Heart left ventricle (tissue), 16 donors: ENCODE data around the gene C3orf22. TPM values are rescaled to one million over a fixed set of nuclear protein-coding genes. Genes with fewer than 3 reads are reported as not detected.

Experiments
- ATAC-seq, 4 donors: fragments of 200-7000 bp; cut with Tn5 transposase; one replicate each; pipeline ENCODE4 v1.9.1; 2020 to 2022; ENCODE audit warnings: moderate library complexity in 4 of 4, mild to moderate bottlenecking in 3 of 4, moderate number of reproducible peaks in 1 of 4
- DNase-seq, 5 donors: peaks; one replicate each; pipeline ENCODE4 v3.0.0-alpha.2; 2020
- H3K27ac ChIP-seq, 12 donors: fragments of 200-600 bp; sonication (generic) in 4 of 12; one replicate each; pipeline versions ENCODE4 v1.5.0 to v1.8.0; 2016 to 2022; ENCODE audit warnings: mild to moderate bottlenecking in 2 of 12
- H3K27me3 ChIP-seq, 9 donors: fragments of 200-600 bp; sonication (generic) in 2 of 9; one replicate each; pipeline versions ENCODE4 v1.5.1 to v1.8.0; 2016 to 2022; ENCODE audit warnings: mild to moderate bottlenecking in 3 of 9
- H3K36me3 ChIP-seq, 9 donors: fragments of 200-600 bp; sonication (generic) in 2 of 9; one replicate each; pipeline versions ENCODE4 v1.5.0 to v1.8.0; 2018 to 2022; ENCODE audit warnings: mild to moderate bottlenecking in 2 of 9
- H3K4me1 ChIP-seq, 12 donors: fragments of 200-600 bp; sonication (generic) in 4 of 12; one replicate each; pipeline versions ENCODE4 v1.5.0 to v1.8.0; 2016 to 2022; ENCODE audit warnings: mild to moderate bottlenecking in 3 of 12
- H3K4me3 ChIP-seq, 12 donors: fragments of 200-600 bp; sonication (generic) in 4 of 12; one replicate each; pipeline versions ENCODE4 v1.5.0 to v1.8.0; 2017 to 2022; ENCODE audit warnings: mild to moderate bottlenecking in 9 of 12, moderate library complexity in 4 of 12
- H3K9me3 ChIP-seq, 12 donors: fragments of 200-600 bp; sonication (generic) in 4 of 12; one replicate each; pipeline versions ENCODE4 v1.5.0 to v1.8.0; 2016 to 2022; ENCODE audit warnings: mild to moderate bottlenecking in 1 of 12
- CTCF ChIP-seq, 12 donors: fragments of 200-600 bp; sonication (generic) in 4 of 12; IDR thresholded peaks; one replicate each; pipeline versions ENCODE4 v1.5.0 to v1.8.0; 2018 to 2022; ENCODE audit warnings: antibody characterized with exemption in 12 of 12, mild to moderate bottlenecking in 5 of 12
- POLR2A ChIP-seq, 2 donors: fragments of 450-650 bp; IDR thresholded peaks; one replicate each; pipeline ENCODE4 v1.6.1; 2017; ENCODE audit warnings: antibody characterized with exemption in 2 of 2, mild to moderate bottlenecking in 2 of 2, moderate library complexity in 2 of 2
- whole genome bisulfite sequencing, 4 donors: extraction: QIAGEN DNeasy Blood & Tissue Kit in 2 of 4; methylation state at CpG; one replicate each; pipeline versions ENCODE4 v1.1.5 to v1.1.7; 2013 to 2018; 5-methylcytosine and 5-hydroxymethylcytosine counted together
- intact Hi-C, 10 donors: fragments of 100-400 bp; cut with DNase I; formaldehyde crosslinking; loops; one replicate each; pipeline versions ENCODE4 v1.11.1 to v1.14.2; 2022
- polyA plus RNA-seq, 2 donors: library from polyadenylated mRNA; stranded (reverse); fragments of 200-250 nt; gene quantifications; one replicate each; pipeline ENCODE4 v1.2.3, GENCODE V29; 2013
- total RNA-seq, 9 donors: library from RNA; depleted of rRNA in 2 of 9; stranded (reverse); fragments of >200 nt in 2 of 9; fragmentation: NEBNext Ultra II Directional in 3 of 9; extraction: Animal tissue kit (Norgen Biotek cat#: 25700) in 3 of 9; gene quantifications; one replicate each; pipeline versions ENCODE4 v1.1.0 to v1.2.4, GENCODE V29; 2016 to 2023
- donor health status: ischemic (EF 13 %, LVEDD 7.1; RV severe dilation, severe dysfunction).
- donor health status: healthy with polysubstance abuse.
- donor health status: DM: no; HTN: yes; CAD: no.
- donor health status: DM: no; HTN: no; CAD: no.
- donor health status: ischemic (EF 25% LVEDD 6.9; RV normal size, moderate dysfunction).
- donor health status: ischemic (EF 25% LVEDD 5.7; RV mildly dilated, moderate dysfunction).
- donor health status: healthy.
- donor health status: DM: yes; HTN: yes; CAD: no.
- donor health status: ischemic (EF 35%, LVEDD 5.7; RV mildly dilated, moderate dysfunction).
- donor health status: nonischemic (EF 11% LVEDD 7.7; RV severe dilation, severe dysfunction).
- donor health status: DM: yes; HTN: yes; CAD: no.
- donor health status: PGD.
- donor health status: ischemic (EF 29% LVEDD 5.4; RV normal size, mild dysfunction).
- donor health status: nonischemic (EF 23%, LVEDD 6.1; RV moderate dilation, normal function).

Gene C3orf22
- total and polyA plus RNA-seq, 11 donors, result not detected

- no peaks in the 10 kb centered on the region for H3K9me3 ChIP-seq
- no peak overlapping the region for H3K27ac ChIP-seq
- H3K36me3 ChIP-seq, result no peaks in the 10 kb centered on the region
- H3K4me1 ChIP-seq, result peaks cover 0 to 4% (median 0%) of the 10 kb centered on the region in 12 donors
- intact Hi-C loops, result no loop called here
- peaks cover 0 to 5% (median 0%) of the 10 kb centered on the region in 9 donors for H3K27me3 ChIP-seq
- ATAC-seq, result no peak
- peak in 3 of 5 donors; percentile 7 to 23 (median 18) for DNase-seq
- no peak overlapping the region for H3K4me3 ChIP-seq
- WGBS, 4 donors, result 76 to 88% (median 83%) methylated on average over 3 to 6 of the region's 6 CpGs
- TF ChIP-seq CTCF (IDR thresholded peaks at IDR 0.05) (no peak), POLR2A (IDR thresholded peaks at IDR 0.05) (no peak)
Observed at GRCh38 chr3:126516152-126516935, 42.4 kb downstream of the C3orf22 start.

GRCh38 chr3:126515066-126515706 lies 43.5 kb downstream of the C3orf22 start:
- Histone ChIP-seq H3K9me3 (no peaks in the 10 kb centered on the region), H3K36me3 (no peaks in the 10 kb centered on the region), H3K27me3 (peaks cover 0 to 5% (median 0%) of the 10 kb centered on the region in 9 donors), H3K4me1 (peaks cover 0 to 4% (median 0%) of the 10 kb centered on the region in 12 donors), H3K4me3 (no peak overlapping the region), H3K27ac (no peak overlapping the region)
- TF ChIP-seq POLR2A (IDR thresholded peaks at IDR 0.05) (no peak), CTCF (IDR thresholded peaks at IDR 0.05) (no peak)
- intact Hi-C loops, result no loop called here
- 81 to 94% (median 88%) methylated on average over 7 to 8 of the region's 8 CpGs for WGBS, 4 donors
- ATAC-seq (no peak), DNase-seq (peak in 3 of 5 donors; percentile 7 to 47 (median 14))

GRCh38 chr3:126514161-126514560 lies 44.6 kb downstream of the C3orf22 start:
- DNase-seq, result peak in 3 of 5 donors; percentile 9 to 39 (median 10)
- Histone ChIP-seq H3K27me3 (peaks cover 0 to 5% (median 0%) of the 10 kb centered on the region in 9 donors), H3K4me1 (peaks cover 0 to 4% (median 0%) of the 10 kb centered on the region in 12 donors), H3K9me3 (no peaks in the 10 kb centered on the region), H3K4me3 (no peak overlapping the region), H3K36me3 (no peaks in the 10 kb centered on the region), H3K27ac (no peak overlapping the region)
- intact Hi-C loops, result no loop called here
- ATAC-seq, result no peak
- WGBS, 4 donors, result 76 to 90% (median 80%) methylated on average over 11 of the region's 11 CpGs
- TF ChIP-seq CTCF (IDR thresholded peaks at IDR 0.05), result no peak
- no peak for TF ChIP-seq POLR2A (IDR thresholded peaks at IDR 0.05)
